Chondrocyte (in vitro differentiated cells): Measurements from ENCODE around the gene MOXD1. TPM values are rescaled to one million over a fixed set of nuclear protein-coding genes. Genes with fewer than 3 reads are reported as not detected.

ENCODE experiments used
- DNase-seq: peaks from one replicate; pipeline ENCODE4 v3.0.0; 2021; ENCODE audit warnings: mixed read lengths, low spot score
- H3K27ac Mint-ChIP-seq: one replicate; pipeline ENCODE4 v1.8.0; 2021; ENCODE audit warnings: mild to moderate bottlenecking, moderate library complexity, mixed read lengths; ENCODE audit not compliant: unreplicated experiment
- H3K27me3 Mint-ChIP-seq: 2 replicates; pipeline ENCODE4 v1.8.0; 2021; ENCODE audit warnings: low read depth, mixed read lengths
- H3K36me3 Mint-ChIP-seq: 2 replicates; pipeline ENCODE4 v1.8.0; 2021; ENCODE audit warnings: low read depth, mixed read lengths
- H3K4me1 Mint-ChIP-seq: 2 replicates; pipeline ENCODE4 v1.8.0; 2021; ENCODE audit warnings: low read depth, mild to moderate bottlenecking, mixed read lengths
- H3K4me3 Mint-ChIP-seq: one replicate; pipeline ENCODE4 v1.8.0; 2021; ENCODE audit warnings: mild to moderate bottlenecking, moderate library complexity, mixed read lengths; ENCODE audit not compliant: unreplicated experiment
- H3K9me3 Mint-ChIP-seq: 2 replicates; pipeline ENCODE4 v1.8.0; 2021; ENCODE audit warnings: low read depth, mixed read lengths
- total RNA-seq: library from RNA; stranded (reverse); gene quantifications from 3 replicates; pipeline ENCODE4 v1.2.1, GENCODE V29; 2021
- TF ChIP-seq, protein P1 (sequence below): fragments of 200-600 bp; sonication (generic); IDR thresholded peaks from 2 replicates; pipeline ENCODE4 v1.5.0; 2021; ENCODE audit warnings: antibody characterized with exemption, mild to moderate bottlenecking, moderate library complexity

The MOXD1 gene
- total RNA-seq, 1 donor from 2014 or later: 9.0 TPM

GRCh38 chr6:132257561-132257960 is 143.7 kb downstream of the MOXD1 start:
- no peak overlapping the region for H3K4me3 Mint-ChIP-seq
- no peaks in the 10 kb centered on the region for H3K36me3 Mint-ChIP-seq
- H3K9me3 Mint-ChIP-seq: no peaks in the 10 kb centered on the region
- no peak overlapping the region for H3K27ac Mint-ChIP-seq
- no peaks in the 10 kb centered on the region for H3K27me3 Mint-ChIP-seq
- DNase-seq: no peak
- TF ChIP-seq, protein P1, sequence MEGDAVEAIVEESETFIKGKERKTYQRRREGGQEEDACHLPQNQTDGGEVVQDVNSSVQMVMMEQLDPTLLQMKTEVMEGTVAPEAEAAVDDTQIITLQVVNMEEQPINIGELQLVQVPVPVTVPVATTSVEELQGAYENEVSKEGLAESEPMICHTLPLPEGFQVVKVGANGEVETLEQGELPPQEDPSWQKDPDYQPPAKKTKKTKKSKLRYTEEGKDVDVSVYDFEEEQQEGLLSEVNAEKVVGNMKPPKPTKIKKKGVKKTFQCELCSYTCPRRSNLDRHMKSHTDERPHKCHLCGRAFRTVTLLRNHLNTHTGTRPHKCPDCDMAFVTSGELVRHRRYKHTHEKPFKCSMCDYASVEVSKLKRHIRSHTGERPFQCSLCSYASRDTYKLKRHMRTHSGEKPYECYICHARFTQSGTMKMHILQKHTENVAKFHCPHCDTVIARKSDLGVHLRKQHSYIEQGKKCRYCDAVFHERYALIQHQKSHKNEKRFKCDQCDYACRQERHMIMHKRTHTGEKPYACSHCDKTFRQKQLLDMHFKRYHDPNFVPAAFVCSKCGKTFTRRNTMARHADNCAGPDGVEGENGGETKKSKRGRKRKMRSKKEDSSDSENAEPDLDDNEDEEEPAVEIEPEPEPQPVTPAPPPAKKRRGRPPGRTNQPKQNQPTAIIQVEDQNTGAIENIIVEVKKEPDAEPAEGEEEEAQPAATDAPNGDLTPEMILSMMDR: no peak
- peaks cover 13% of the 10 kb centered on the region for H3K4me1 Mint-ChIP-seq

GRCh38 chr6:132256457-132256856 is 144.8 kb downstream of the MOXD1 start:
- peaks cover 3% of the 10 kb centered on the region for H3K9me3 Mint-ChIP-seq
- H3K4me1 Mint-ChIP-seq: peaks cover 13% of the 10 kb centered on the region
- H3K27ac Mint-ChIP-seq: no peak overlapping the region
- no peaks in the 10 kb centered on the region for H3K36me3 Mint-ChIP-seq
- no peaks in the 10 kb centered on the region for H3K27me3 Mint-ChIP-seq
- TF ChIP-seq, protein P1: no peak
- no peak overlapping the region for H3K4me3 Mint-ChIP-seq
- DNase-seq: no peak

GRCh38 chr6:132253906-132254305 is 147.4 kb downstream of the MOXD1 start:
- Mint-ChIP-seq H3K9me3 (peaks cover 3% of the 10 kb centered on the region), H3K27ac (no peak overlapping the region), H3K4me1 (peaks cover 13% of the 10 kb centered on the region), H3K27me3 (no peaks in the 10 kb centered on the region), H3K4me3 (no peak overlapping the region), H3K36me3 (no peaks in the 10 kb centered on the region)
- no peak for DNase-seq
- TF ChIP-seq, protein P1: no peak

DNA sequence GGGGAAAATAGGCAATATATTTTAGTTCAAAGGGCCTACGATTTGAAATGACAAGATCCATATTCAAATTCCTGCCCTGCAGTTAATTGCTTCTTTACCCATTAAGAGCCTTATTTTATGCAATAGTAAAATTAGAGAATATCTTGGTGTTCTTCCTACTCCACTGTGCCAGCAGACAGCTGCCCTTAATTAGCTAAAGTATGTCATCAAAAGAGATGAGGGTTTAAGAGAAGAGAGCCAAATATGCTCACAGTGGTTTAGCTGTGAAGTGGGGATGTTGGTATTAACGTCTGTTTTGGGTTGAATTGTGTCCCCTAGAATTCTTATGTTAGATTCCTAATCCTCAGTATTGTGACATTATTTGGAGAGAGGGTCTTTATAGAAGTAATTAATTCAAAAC is 148.1 kb downstream of the MOXD1 start:
- TF ChIP-seq, protein P1: no peak
- DNase-seq: no peak
- Mint-ChIP-seq H3K36me3 (no peaks in the 10 kb centered on the region), H3K4me3 (no peak overlapping the region), H3K27me3 (no peaks in the 10 kb centered on the region), H3K4me1 (peaks cover 13% of the 10 kb centered on the region), H3K9me3 (peaks cover 3% of the 10 kb centered on the region), H3K27ac (no peak overlapping the region)

DNA sequence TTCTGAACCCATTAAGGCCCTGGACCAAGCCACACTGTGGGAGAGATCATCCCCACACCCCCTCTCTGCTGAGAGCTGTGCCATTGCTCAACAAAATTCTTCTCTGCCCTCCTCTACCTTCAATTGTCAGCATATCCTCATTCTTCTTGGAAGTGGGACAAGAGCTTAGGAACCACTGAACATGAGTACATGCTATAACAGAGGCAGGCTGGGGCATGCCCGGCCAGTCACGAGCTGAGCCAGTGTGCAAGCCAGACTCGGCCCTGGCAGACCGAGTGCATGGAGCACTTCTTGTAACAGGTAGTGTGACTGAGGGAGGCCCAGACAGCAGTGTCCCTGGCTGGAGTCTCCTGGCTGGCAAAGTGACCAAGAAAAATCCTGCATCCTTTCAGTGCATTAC is 149.2 kb downstream of the MOXD1 start:
- Mint-ChIP-seq H3K27ac (no peak overlapping the region), H3K9me3 (peaks cover 3% of the 10 kb centered on the region), H3K36me3 (no peaks in the 10 kb centered on the region), H3K4me1 (peaks cover 19% of the 10 kb centered on the region), H3K27me3 (no peaks in the 10 kb centered on the region), H3K4me3 (no peak overlapping the region)
- TF ChIP-seq, protein P1: no peak
- DNase-seq: no peak
